ENCODE data around the gene TGM5. TPM values are rescaled to one million over a fixed set of nuclear protein-coding genes. Genes with fewer than 3 reads are reported as not detected.

TGM5 gene
- total and polyA plus RNA-seq, 2 donors (not counting 1 experiment from before 2014, with no cell fraction given) = 0.42 TPM; not detected in 1

GRCh38 chr15:43242616-43243015 lies 24.1 kb downstream of the TGM5 start:
- H3K4me3 ChIP-seq (ENCODE audit: control extremely low read depth in 1 of 5, extremely low read depth in 1 of 5, insufficient read depth in 1 of 5, low read depth in 2 of 5, low read length in 4 of 5) = no peak overlapping the region
- Mint-ChIP-seq H3K4me3 (no peak overlapping the region), H3K4me1 (no peaks in the 10 kb centered on the region), H3K27ac (no peak overlapping the region), H3K9me3 (ENCODE audit: insufficient read depth) (no peaks in the 10 kb centered on the region), H3K27me3 (peaks cover 19% of the 10 kb centered on the region)
- no peak overlapping the region for H3K9ac ChIP-seq (ENCODE audit: low read length)
- no peaks in the 10 kb centered on the region for H3K79me2 ChIP-seq (ENCODE audit: control insufficient read depth, insufficient read depth, low read length)
- H3K4me1 ChIP-seq (ENCODE audit: control insufficient read depth in 2 of 2, insufficient read depth in 2 of 2, low read length in 2 of 2) = no peaks in the 10 kb centered on the region
- H3K27ac ChIP-seq (ENCODE audit: low read length in 2 of 2) = no peak overlapping the region
- TF ChIP-seq EZH2 (IDR thresholded peaks at IDR 0.05; ENCODE audit: borderline replicate concordance, insufficient read depth, low read depth, low read length, poor library complexity, severe bottlenecking) (no peak), CTCF (IDR thresholded peaks at IDR 0.05) (no peak)
- H4K20me1 ChIP-seq (ENCODE audit: control insufficient read depth, insufficient read depth, low read length, poor library complexity, severe bottlenecking) = no peaks in the 10 kb centered on the region
- intact Hi-C loops (cut with micrococcal nuclease) = no loop called here
- WGBS (ENCODE audit: insufficient coverage) = 95% methylated on average over 4 of the region's 5 CpGs
- DNase-seq = no peak
- peaks cover 0 to 9% (median 3%) of the 10 kb centered on the region in 4 experiments for H3K27me3 ChIP-seq (replicated peaks in 1 of 4; ENCODE audit: control extremely low read depth in 1 of 4, control insufficient read depth in 3 of 4, insufficient read depth in 4 of 4, low read length in 3 of 4)
- H2AFZ ChIP-seq (ENCODE audit: insufficient read depth, low read depth, low read length, poor library complexity, severe bottlenecking) = no peak overlapping the region
- POLR2A ChIA-PET = no interaction called here
- ATAC-seq (ENCODE audit: low read depth) = no peak
- CTCF ChIA-PET = interaction anchor here (0.6 to 2.0 kb wide), 3 partner anchors 17 to 1882 kb away, joined by 3 to 8 read pairs (median 4); no protein-coding TSS in a partner anchor
- no peaks in the 10 kb centered on the region for H3K9me3 ChIP-seq (ENCODE audit: control extremely low read depth in 1 of 3, control insufficient read depth in 2 of 3, insufficient read depth in 1 of 3, low read length in 2 of 3)
- H3K4me2 ChIP-seq (replicated peaks; ENCODE audit: low read depth, low read length, poor library complexity, severe bottlenecking) = no peak overlapping the region
- no peaks in the 10 kb centered on the region for H3K36me3 ChIP-seq (replicated peaks in 1 of 2; ENCODE audit: control extremely low read depth in 1 of 2, control insufficient read depth in 1 of 2, extremely low read depth in 1 of 2, insufficient read depth in 2 of 2, low read length in 1 of 2)

- Mint-ChIP-seq H3K4me1 (peaks cover 2% of the 10 kb centered on the region), H3K9me3 (ENCODE audit: insufficient read depth) (no peaks in the 10 kb centered on the region), H3K27me3 (peaks cover 21% of the 10 kb centered on the region), H3K27ac (no peak overlapping the region), H3K4me3 (no peak overlapping the region)
- Histone ChIP-seq H3K36me3 (replicated peaks in 1 of 2; ENCODE audit: control extremely low read depth in 1 of 2, control insufficient read depth in 1 of 2, extremely low read depth in 1 of 2, insufficient read depth in 2 of 2, low read length in 1 of 2) (no peaks in the 10 kb centered on the region), H4K20me1 (ENCODE audit: control insufficient read depth, insufficient read depth, low read length, poor library complexity, severe bottlenecking) (no peaks in the 10 kb centered on the region), H3K4me1 (ENCODE audit: control insufficient read depth in 2 of 2, insufficient read depth in 2 of 2, low read length in 2 of 2) (peaks cover 0 to 4% of the 10 kb centered on the region in 2 donors), H3K27ac (ENCODE audit: low read length in 2 of 2) (no peak overlapping the region), H3K4me2 (replicated peaks; ENCODE audit: low read depth, low read length, poor library complexity, severe bottlenecking) (no peak overlapping the region), H2AFZ (ENCODE audit: insufficient read depth, low read depth, low read length, poor library complexity, severe bottlenecking) (no peak overlapping the region), H3K4me3 (ENCODE audit: control extremely low read depth in 1 of 5, extremely low read depth in 1 of 5, insufficient read depth in 1 of 5, low read depth in 2 of 5, low read length in 4 of 5) (no peak overlapping the region), H3K27me3 (replicated peaks in 1 of 4; ENCODE audit: control extremely low read depth in 1 of 4, control insufficient read depth in 3 of 4, insufficient read depth in 4 of 4, low read length in 3 of 4) (peaks cover 0 to 11% (median 3%) of the 10 kb centered on the region in 4 experiments), H3K9ac (ENCODE audit: low read length) (no peak overlapping the region), H3K79me2 (ENCODE audit: control insufficient read depth, insufficient read depth, low read length) (no peaks in the 10 kb centered on the region), H3K9me3 (ENCODE audit: control extremely low read depth in 1 of 3, control insufficient read depth in 2 of 3, insufficient read depth in 1 of 3, low read length in 2 of 3) (no peaks in the 10 kb centered on the region)
- intact Hi-C loops (cut with micrococcal nuclease) = no loop called here
- no peak for DNase-seq
- ATAC-seq (ENCODE audit: low read depth) = no peak
- 67% methylated on average over 1 of the region's 1 CpG for WGBS (ENCODE audit: insufficient coverage)
- TF ChIP-seq EZH2 (IDR thresholded peaks at IDR 0.05; ENCODE audit: borderline replicate concordance, insufficient read depth, low read depth, low read length, poor library complexity, severe bottlenecking) = no peak
- ChIA-PET CTCF (interaction anchor here (1.2 to 2.0 kb wide), 2 partner anchors 16 to 44 kb away, joined by 3 to 8 read pairs; no protein-coding TSS in a partner anchor), POLR2A (no interaction called here)
These were observed 25.6 kb downstream of the TGM5 start for GRCh38 chr15:43241100-43241499.
